Naive thymus-derived CD4-positive, alpha-beta T cell (primary cell): Measurements from ENCODE around the gene OR11A1. TPM values are rescaled to one million over a fixed set of nuclear protein-coding genes. Genes with fewer than 3 reads are reported as not detected.
"Not testable (repeated sequence)": the region's sequence is repeated elsewhere in the genome, so short reads cannot be mapped to it uniquely, and the experiment has no call there.

Experiments used
- ATAC-seq: fragments of 150-1000 bp; cut with Tn5 transposase; 2 replicates; pipeline ENCODE4 v1.10.0; 2021; ENCODE audit warnings: mild to moderate bottlenecking, moderate library complexity
- CTCF ChIA-PET: fragments of 350-600 bp; sonication (Branson Sonifier 250); formaldehyde crosslinking; loops from one replicate; lab custom pipeline; 2021; ENCODE audit warnings: antibody characterized with exemption; lab: Charles Lee
- POLR2A ChIA-PET: fragments of 350-600 bp; sonication (Branson Sonifier 250); formaldehyde crosslinking; loops from one replicate; lab custom pipeline; 2021; ENCODE audit warnings: antibody characterized with exemption, inconsistent platforms; lab: Charles Lee
- DNase-seq, 9 donors: peaks; one replicate each; pipeline versions ENCODE4 v3.0.0 to v3.0.0-alpha.2; 2020 to 2022; ENCODE audit warnings: mixed read lengths in 1 of 9
- H3K27ac ChIP-seq: one replicate; pipeline ENCODE4 v1.7.0; 2013; ENCODE audit warnings: mild to moderate bottlenecking, low read depth, low read length, moderate library complexity
- H3K27me3 ChIP-seq, 2 donors: one replicate each; pipeline ENCODE4 v1.7.0; 2013; ENCODE audit warnings: low read length in 2 of 2, mild to moderate bottlenecking in 2 of 2, moderate library complexity in 2 of 2; ENCODE audit not compliant: control insufficient read depth in 2 of 2, insufficient read depth in 2 of 2
- H3K36me3 ChIP-seq, 3 experiments: 1 replicate in 2 of 3; 2 replicates in 1 of 3; pipeline ENCODE4 v1.7.0; 2013; ENCODE audit warnings: low read length in 3 of 3, mild to moderate bottlenecking in 3 of 3, moderate library complexity in 1 of 3; ENCODE audit not compliant: insufficient read depth in 3 of 3, control insufficient read depth in 2 of 3
- H3K4me1 ChIP-seq, 2 donors: one replicate each; pipeline ENCODE4 v1.7.0; 2013; ENCODE audit warnings: low read length in 2 of 2, mild to moderate bottlenecking in 2 of 2, moderate library complexity in 1 of 2; ENCODE audit not compliant: control insufficient read depth in 2 of 2, insufficient read depth in 2 of 2
- H3K4me3 ChIP-seq: 2 replicates; pipeline ENCODE4 v1.7.0; 2013; ENCODE audit warnings: mild to moderate bottlenecking, low read length
- H3K9me3 ChIP-seq, 3 experiments: 1 replicate in 2 of 3; 2 replicates in 1 of 3; pipeline ENCODE4 v1.7.0; 2013; ENCODE audit warnings: low read length in 3 of 3; ENCODE audit not compliant: control insufficient read depth in 2 of 3
- H3K27ac Mint-ChIP-seq, 9 donors: one replicate each; pipeline ENCODE4 v1.8.0; 2020 to 2022; ENCODE audit warnings: mixed read lengths in 9 of 9, mild to moderate bottlenecking in 8 of 9, moderate library complexity in 5 of 9, inconsistent platforms in 2 of 9
- H3K27me3 Mint-ChIP-seq, 5 donors: one replicate each; pipeline ENCODE4 v1.8.0; 2021 to 2022; ENCODE audit warnings: mixed read lengths in 5 of 5, mild to moderate bottlenecking in 1 of 5
- H3K36me3 Mint-ChIP-seq, 5 donors: one replicate each; pipeline ENCODE4 v1.8.0; 2020 to 2022; ENCODE audit warnings: mixed read lengths in 5 of 5, mild to moderate bottlenecking in 3 of 5, inconsistent platforms in 1 of 5
- H3K4me1 Mint-ChIP-seq, 7 donors: one replicate each; pipeline ENCODE4 v1.8.0; 2020 to 2022; ENCODE audit warnings: mixed read lengths in 7 of 7, mild to moderate bottlenecking in 3 of 7, inconsistent platforms in 1 of 7
- H3K4me3 Mint-ChIP-seq, 10 donors: one replicate each; pipeline ENCODE4 v1.8.0; 2020 to 2022; ENCODE audit warnings: mild to moderate bottlenecking in 10 of 10, mixed read lengths in 10 of 10, moderate library complexity in 6 of 10, inconsistent platforms in 2 of 10
- H3K9me3 Mint-ChIP-seq, 11 donors: one replicate each; pipeline ENCODE4 v1.8.0; 2020 to 2022; ENCODE audit warnings: mixed read lengths in 11 of 11, mild to moderate bottlenecking in 4 of 11, inconsistent platforms in 1 of 11, moderate library complexity in 1 of 11
- intact Hi-C, 2 donors: fragments of 100-400 bp; cut with micrococcal nuclease; formaldehyde crosslinking; loops; one replicate each; pipeline ENCODE4 v1.15.1; 2023
- polyA plus RNA-seq, 2 donors: library from polyadenylated mRNA; unstranded; fragments of 300-500 nt; fragmentation: Illumina TruSeq; gene quantifications; one replicate each; pipeline ENCODE4 v1.2.3, GENCODE V29; 2021
- total RNA-seq, 6 experiments: library from RNA in 5 of 6; stranded (reverse) in 5 of 6; gene quantifications; 1 replicate in 5 of 6; 2 replicates in 1 of 6; pipeline ENCODE4 v1.2.3 and lab custom pipeline; 2021 to 2026

OR11A1 gene
- total and polyA plus RNA-seq, 7 experiments from 2014 or later, result not detected

GRCh38 chr6:29444031-29444430 lies 12.8 kb downstream of the OR11A1 start:
- intact Hi-C loops, H3K36me3 ChIP-seq, ATAC-seq, H3K27ac Mint-ChIP-seq, H3K4me3 ChIP-seq, CTCF ChIA-PET, H3K27me3 ChIP-seq, DNase-seq, H3K9me3 ChIP-seq, H3K27ac ChIP-seq, H3K4me3 Mint-ChIP-seq, H3K4me1 Mint-ChIP-seq, POLR2A ChIA-PET, H3K4me1 ChIP-seq: not testable (repeated sequence)
- Mint-ChIP-seq H3K36me3 (peaks cover 0 to 11% (median 3%) of the 10 kb centered on the region in 5 donors), H3K9me3 (peaks cover 0 to 14% (median 9%) of the 10 kb centered on the region in 11 donors), H3K27me3 (peaks cover 13 to 76% (median 71%) of the 10 kb centered on the region in 5 donors)

- peaks cover 13 to 73% (median 67%) of the 10 kb centered on the region in 5 donors for H3K27me3 Mint-ChIP-seq
- no peaks in the 10 kb centered on the region for H3K9me3 ChIP-seq
- H3K36me3 ChIP-seq, result no peaks in the 10 kb centered on the region
- peaks cover 0 to 14% (median 9%) of the 10 kb centered on the region in 11 donors for H3K9me3 Mint-ChIP-seq
- ChIA-PET CTCF (no interaction called here), POLR2A (no interaction called here)
- ATAC-seq (no peak), DNase-seq (no peak)
- H3K27ac Mint-ChIP-seq, result no peak overlapping the region
- H3K36me3 Mint-ChIP-seq, result peaks cover 0 to 11% (median 0%) of the 10 kb centered on the region in 5 donors
- H3K27ac ChIP-seq, result no peak overlapping the region
- H3K4me3 Mint-ChIP-seq, result no peak overlapping the region
- no peaks in the 10 kb centered on the region for H3K4me1 Mint-ChIP-seq
- intact Hi-C loops, result no loop called here
- no peak overlapping the region for H3K4me3 ChIP-seq
- no peaks in the 10 kb centered on the region for H3K4me1 ChIP-seq
- H3K27me3 ChIP-seq, result peaks cover 0 to 5% of the 10 kb centered on the region in 2 donors
These were observed 14.2 kb downstream of the OR11A1 start for GRCh38 chr6:29442719-29443118.

- Mint-ChIP-seq H3K27me3 (peaks cover 15 to 64% (median 50%) of the 10 kb centered on the region in 5 donors), H3K4me1 (no peaks in the 10 kb centered on the region), H3K9me3 (peaks cover 0 to 15% (median 1%) of the 10 kb centered on the region in 11 donors), H3K4me3 (no peak within 1 kb of the TSS), H3K27ac (no peak within 1 kb of the TSS), H3K36me3 (peaks cover 0 to under 1% (median 0%) of the 10 kb centered on the region in 5 donors)
- no peak within 1 kb of the TSS for H3K4me3 ChIP-seq
- no peak for DNase-seq
- H3K4me1 ChIP-seq, result no peaks in the 10 kb centered on the region
- ChIA-PET POLR2A (no interaction called here), CTCF (no interaction called here)
- intact Hi-C loops, result no loop called here
- no peaks in the 10 kb centered on the region for H3K36me3 ChIP-seq
- H3K9me3 ChIP-seq, result no peaks in the 10 kb centered on the region
- H3K27me3 ChIP-seq, result no peaks in the 10 kb centered on the region
- no peak within 1 kb of the TSS for H3K27ac ChIP-seq
- no peak for ATAC-seq
These were observed 17.9 kb downstream of the OR11A1 start, which contains the start of gene OR10C1 for GRCh38 chr6:29439006-29439405. OR10C1 (plus strand) TSS chr6:29439306; CDS start chr6:29440016, 710 bp downstream.

GRCh38 chr6:29436730-29437129 lies 20.1 kb downstream of the OR11A1 start:
- H3K9me3 ChIP-seq, H3K27me3 ChIP-seq, H3K4me3 ChIP-seq, ATAC-seq, H3K27ac ChIP-seq, DNase-seq, CTCF ChIA-PET, H3K36me3 Mint-ChIP-seq, H3K36me3 ChIP-seq, H3K4me1 ChIP-seq, H3K27ac Mint-ChIP-seq, POLR2A ChIA-PET, H3K4me1 Mint-ChIP-seq, intact Hi-C loops, H3K4me3 Mint-ChIP-seq: not testable (repeated sequence)
- Mint-ChIP-seq H3K9me3 (peaks cover 0 to 11% (median 0%) of the 10 kb centered on the region in 11 donors), H3K27me3 (peaks cover 16 to 68% (median 53%) of the 10 kb centered on the region in 5 donors)

GRCh38 chr6:29426654-29427053 lies 30.2 kb downstream of the OR11A1 start:
- Histone ChIP-seq H3K9me3 (no peaks in the 10 kb centered on the region), H3K36me3 (no peaks in the 10 kb centered on the region), H3K4me3 (no peak overlapping the region), H3K4me1 (no peaks in the 10 kb centered on the region), H3K27ac (no peak overlapping the region), H3K27me3 (no peaks in the 10 kb centered on the region)
- Mint-ChIP-seq H3K4me3 (no peak overlapping the region), H3K36me3 (peaks cover 0 to 4% (median 0%) of the 10 kb centered on the region in 5 donors), H3K4me1 (peaks cover 0 to 1% (median 0%) of the 10 kb centered on the region in 7 donors), H3K27me3 (peaks cover 20 to 66% (median 53%) of the 10 kb centered on the region in 5 donors), H3K27ac (no peak overlapping the region), H3K9me3 (peaks cover 0 to 2% (median 0%) of the 10 kb centered on the region in 11 donors)
- DNase-seq (no peak), ATAC-seq (no peak)
- ChIA-PET POLR2A (no interaction called here), CTCF (no interaction called here)
- intact Hi-C loops, result no loop called here

GRCh38 chr6:29425075-29425474 lies 31.8 kb downstream of the OR11A1 start:
- intact Hi-C loops, result no loop called here
- no peak overlapping the region for H3K27ac ChIP-seq
- no peaks in the 10 kb centered on the region for H3K27me3 ChIP-seq
- Mint-ChIP-seq H3K36me3 (peaks cover 0 to 4% (median 0%) of the 10 kb centered on the region in 5 donors), H3K27ac (no peak overlapping the region), H3K4me1 (peaks cover 0 to 1% (median 0%) of the 10 kb centered on the region in 7 donors), H3K27me3 (peaks cover 18 to 74% (median 62%) of the 10 kb centered on the region in 5 donors), H3K4me3 (no peak overlapping the region), H3K9me3 (peaks cover 0 to 7% (median 0%) of the 10 kb centered on the region in 11 donors)
- H3K4me3 ChIP-seq, result no peak overlapping the region
- no peaks in the 10 kb centered on the region for H3K9me3 ChIP-seq
- POLR2A ChIA-PET, result no interaction called here
- CTCF ChIA-PET, result no interaction called here
- H3K36me3 ChIP-seq, result no peaks in the 10 kb centered on the region
- H3K4me1 ChIP-seq, result no peaks in the 10 kb centered on the region
- DNase-seq, result no peak
- no peak for ATAC-seq

- H3K4me1 ChIP-seq, result no peaks in the 10 kb centered on the region
- H3K36me3 Mint-ChIP-seq, result peaks cover 0 to 4% (median 0%) of the 10 kb centered on the region in 5 donors
- ChIA-PET POLR2A (no interaction called here), CTCF (no interaction called here)
- H3K27me3 ChIP-seq, result no peaks in the 10 kb centered on the region
- peaks cover 23 to 77% (median 65%) of the 10 kb centered on the region in 5 donors for H3K27me3 Mint-ChIP-seq
- no peaks in the 10 kb centered on the region for H3K36me3 ChIP-seq
- DNase-seq (no peak), ATAC-seq (no peak)
- H3K4me3 ChIP-seq, result no peak overlapping the region
- H3K4me3 Mint-ChIP-seq, result no peak overlapping the region
- intact Hi-C loops, result no loop called here
- peaks cover 0 to 1% (median 0%) of the 10 kb centered on the region in 7 donors for H3K4me1 Mint-ChIP-seq
- no peak overlapping the region for H3K27ac Mint-ChIP-seq
- peaks cover 0 to 7% (median 0%) of the 10 kb centered on the region in 11 donors for H3K9me3 Mint-ChIP-seq
- H3K9me3 ChIP-seq, result no peaks in the 10 kb centered on the region
- H3K27ac ChIP-seq, result no peak overlapping the region
These were observed 32.3 kb downstream of the OR11A1 start for GRCh38 chr6:29424575-29424974.
